Left cardiac atrium (tissue), 4 donors: ENCODE results near the gene CHD3. TPM values are rescaled to one million over a fixed set of nuclear protein-coding genes. Genes with fewer than 3 reads are reported as not detected.

ENCODE experiments used
- ATAC-seq, 2 donors: fragments of 200-7000 bp; cut with Tn5 transposase; one replicate each; pipeline ENCODE4 v1.9.1; 2020; ENCODE audit warnings: mild to moderate bottlenecking in 2 of 2, moderate library complexity in 2 of 2
- DNase-seq: peaks from one replicate; pipeline ENCODE4 v3.0.0-alpha.2; 2020
- intact Hi-C, 2 donors: fragments of 100-400 bp; cut with DNase I; formaldehyde crosslinking; loops; one replicate each; pipeline versions ENCODE4 v1.14.1 to v1.15.1; 2022 to 2023
- long read RNA-seq: library from polyadenylated mRNA; unstranded; transcript quantifications from one replicate; pipeline ENCODE4 v2.0.0, GENCODE V29; 2021
- total RNA-seq, 2 donors: library from RNA; stranded (reverse); fragmentation: NEBNext Ultra II Directional; extraction: Animal tissue kit (Norgen Biotek cat#: 25700); gene quantifications; one replicate each; pipeline ENCODE4 v1.2.1, GENCODE V29; 2021
- donor health status: DM: no; HTN: yes; CAD: no.
- donor health status: DM: no; HTN: yes; CAD: no; lungs with severe emphysema.
- donor health status: DM: yes; HTN: yes; CAD: no.
- donor health status: Dilated cardiomyopathy.

The CHD3 gene
- 10 to 100 TPM; 24.9 to 32.9 TPM for total RNA-seq
- long read RNA-seq, partial matches to known transcripts = 13 of 16 reads
- long read RNA-seq, other reads (novel, unspliced or antisense) = 1 of 16 reads

GRCh38 chr17:7888184-7888920 lies at the start of gene CHD3:
TSS of gene CHD3 (plus strand) at chr17:7888789. CDS start at chr17:7889001, 212 bp downstream.
- DNase-seq (no peak), ATAC-seq (peak; percentile 3 to 5)
- intact Hi-C loops = loop anchor here in 1 of 2 donors (10.0 kb wide), 1 partner anchor 144 kb away; no protein-coding TSS in a partner anchor

GRCh38 chr17:7839190-7839875 lies 49.3 kb upstream of the CHD3 start:
- no peak for ATAC-seq
- no peak for DNase-seq
- intact Hi-C loops = no loop called here

- no peak for DNase-seq
- intact Hi-C loops = no loop called here
- ATAC-seq = no peak
These were observed 48.7 kb upstream of the CHD3 start for GRCh38 chr17:7839876-7840261.

GRCh38 chr17:7840441-7840840 lies 48.1 kb upstream of the CHD3 start:
- ATAC-seq (no peak), DNase-seq (no peak)
- intact Hi-C loops = no loop called here

GRCh38 chr17:7840875-7841274 lies 47.7 kb upstream of the CHD3 start:
- intact Hi-C loops = no loop called here
- no peak for DNase-seq
- no peak for ATAC-seq

GRCh38 chr17:7841396-7841914 lies 47.1 kb upstream of the CHD3 start:
- ATAC-seq = peak; percentile 50 to 64
- peak; percentile 94 for DNase-seq
- intact Hi-C loops = no loop called here

- DNase-seq = peak; percentile 94
- ATAC-seq = peak; percentile 72 to 78
- intact Hi-C loops = no loop called here
These were observed 46.6 kb upstream of the CHD3 start for GRCh38 chr17:7841915-7842379.

- ATAC-seq = peak; percentile 7 to 48
- peak; percentile 90 for DNase-seq
- intact Hi-C loops = no loop called here
These were observed 46.0 kb upstream of the CHD3 start for GRCh38 chr17:7842380-7843256.

- intact Hi-C loops = no loop called here
- no peak for ATAC-seq
- DNase-seq = no peak
These were observed 45.4 kb upstream of the CHD3 start for GRCh38 chr17:7843257-7843535.

- ATAC-seq (peak; percentile 23 to 42), DNase-seq (peak; percentile 88)
- intact Hi-C loops = no loop called here
These were observed 44.9 kb upstream of the CHD3 start for GRCh38 chr17:7843536-7844291.

- ATAC-seq (peak; percentile 63 to 75), DNase-seq (peak; percentile 93)
- intact Hi-C loops = no loop called here
These were observed 44.1 kb upstream of the CHD3 start for GRCh38 chr17:7844292-7845154.

GRCh38 chr17:7845359-7846062 lies 43.1 kb upstream of the CHD3 start:
- ATAC-seq (no peak), DNase-seq (peak; percentile 26)
- intact Hi-C loops = no loop called here

- DNase-seq = peak; percentile 27
- intact Hi-C loops = no loop called here
These were observed 42.4 kb upstream of the CHD3 start for GRCh38 chr17:7846063-7846735.

GRCh38 chr17:7846765-7847661 lies 41.6 kb upstream of the CHD3 start:
- no peak for ATAC-seq
- intact Hi-C loops = no loop called here
- DNase-seq = peak; percentile 28

More at GRCh38 chr17:7846063-7846735, 42.4 kb upstream of the CHD3 start:
- no peak for ATAC-seq

GRCh38 chr17:7848131-7848579 lies 40.4 kb upstream of the CHD3 start:
- intact Hi-C loops = no loop called here
- no peak for DNase-seq
- no peak for ATAC-seq

- intact Hi-C loops = no loop called here
- DNase-seq = no peak
- ATAC-seq = no peak
These were observed 39.9 kb upstream of the CHD3 start for GRCh38 chr17:7848739-7849129.
